PC-3 (cell line): ENCODE results near the gene GEMIN5.

Experiments used
- CTCF ChIP-seq: fragments of 300-600 bp; sonication (generic); conservative IDR thresholded peaks from 2 replicates; pipeline ENCODE4 v1.5.1; 2017; ENCODE audit warnings: antibody characterized with exemption, low read depth, mild to moderate bottlenecking, low read length
- EZH2 ChIP-seq: fragments of 300-600 bp; sonication (generic); IDR thresholded peaks from one replicate; pipeline ENCODE4 v1.6.1; 2017; ENCODE audit warnings: antibody characterized with exemption, mild to moderate bottlenecking, low read length; ENCODE audit not compliant: unreplicated experiment

DNA sequence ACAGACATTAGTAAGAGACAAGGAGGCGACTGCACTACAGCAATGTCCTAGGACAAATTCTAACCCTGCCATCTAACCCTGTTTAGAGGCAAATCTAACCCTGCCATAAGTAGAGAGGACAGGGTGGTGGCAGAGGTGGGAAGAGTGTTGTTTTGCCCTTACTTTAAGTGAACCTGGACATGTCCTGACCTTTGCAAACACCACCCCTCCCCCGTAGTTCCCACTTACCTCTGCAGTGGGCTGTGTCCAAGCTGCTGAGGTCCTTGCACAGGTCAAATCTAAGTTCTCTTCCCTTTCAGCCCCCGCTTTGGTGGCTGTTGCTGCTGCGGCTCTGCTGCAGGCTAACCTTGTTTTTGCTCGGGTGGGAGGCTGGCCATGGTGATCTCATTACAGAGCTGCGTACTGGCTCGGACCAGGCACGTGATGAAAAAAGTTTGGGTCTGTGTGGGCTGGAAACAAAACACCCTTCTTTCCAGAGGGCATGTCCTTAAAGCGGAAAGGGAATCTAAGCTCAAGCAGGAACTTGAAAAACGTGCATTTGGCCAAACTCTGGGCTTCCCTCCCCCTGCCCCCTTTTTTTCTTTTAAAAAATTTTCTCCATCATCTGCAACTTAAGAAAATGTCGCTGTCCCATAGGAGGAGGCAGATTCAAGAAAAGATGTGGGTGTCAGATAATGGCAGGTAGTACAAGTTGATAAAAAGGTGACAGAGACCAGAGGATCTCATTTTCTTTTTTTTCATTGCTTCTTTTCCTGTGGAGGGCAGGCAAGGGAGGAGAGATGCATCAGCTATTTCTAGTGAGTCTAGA lies 87.6 kb downstream of the GEMIN5 start, which contains the start of gene FAXDC2:
- no peak for TF ChIP-seq CTCF
- TF ChIP-seq EZH2, result no peak
